HepG2 (cell line): Measurements from ENCODE around the gene POLA1. TPM values are rescaled to one million over a fixed set of nuclear protein-coding genes. Genes with fewer than 3 reads are reported as not detected.

ENCODE experiments used
- ATAC-seq: fragments of 200-7000 bp; cut with Tn5 transposase; 3 replicates; pipeline ENCODE4 v1.9.1; 2020; ENCODE audit warnings: mild to moderate bottlenecking, moderate library complexity
- BruUV-seq: library from RNA; stranded (reverse); fragments of 400-500 nt; replicated peaks from 2 replicates; lab custom pipeline; 2021; lab: Mats Ljungman, UMichigan
- CTCF ChIA-PET: fragments of 300-600 bp; formaldehyde crosslinking; extraction: SDS; loops from one replicate; lab custom pipeline; 2021; ENCODE audit warnings: low total read pairs, inconsistent platforms, low intra/inter-chr PET ratio; lab: Yijun Ruan, JAX
- POLR2A ChIA-PET: fragments of 350-600 bp; sonication (Branson Sonifier 250); formaldehyde crosslinking; loops from one replicate; lab custom pipeline; 2020; ENCODE audit warnings: antibody characterized with exemption, inconsistent platforms; lab: Yijun Ruan, JAX
- DNase-seq: peaks from one replicate; pipeline ENCODE4 v3.0.0-alpha.2; 2015; ENCODE audit warnings: low spot score
- FAIRE-seq: peaks from 3 replicates; lab custom pipeline; 2011; peaks lifted over from hg19 to GRCh38; lab: Jason Lieb, UNC
- H2AFZ ChIP-seq: one replicate; pipeline ENCODE4 v1.6.1; 2011; ENCODE audit warnings: low read length, inconsistent platforms
- H3K27ac ChIP-seq: fragments of 300-600 bp; 3 replicates; pipeline ENCODE4 v1.8.0; 2011; ENCODE audit warnings: mixed run types, mild to moderate bottlenecking, mixed read lengths, low read length, inconsistent platforms; ENCODE audit not compliant: insufficient read depth; ENCODE audit errors: extremely low read length
- H3K27me3 ChIP-seq, 2 experiments: fragments of 200-600 bp in 1 of 2; 2 replicates in 1 of 2; 3 replicates in 1 of 2; pipeline versions ENCODE4 v1.6.0 to v1.8.0; 2011; ENCODE audit warnings: low read length in 2 of 2, mild to moderate bottlenecking in 2 of 2, moderate library complexity in 2 of 2, inconsistent platforms in 1 of 2; ENCODE audit not compliant: insufficient read depth in 2 of 2, control insufficient read depth in 1 of 2
- H3K36me3 ChIP-seq, 2 experiments: fragments of 200-600 bp in 1 of 2; replicated peaks in 1 of 2; 2 replicates in 1 of 2; 3 replicates in 1 of 2; pipeline versions ENCODE4 v1.5.1 to v1.8.0; 2011; ENCODE audit warnings: low read length in 2 of 2, inconsistent platforms in 1 of 2; ENCODE audit not compliant: insufficient read depth in 2 of 2, control insufficient read depth in 1 of 2
- H3K4me1 ChIP-seq: 2 replicates; pipeline ENCODE4 v1.5.1; 2012; ENCODE audit warnings: low read length, inconsistent platforms; ENCODE audit not compliant: insufficient read depth
- H3K4me2 ChIP-seq: 2 replicates; pipeline ENCODE4 v1.6.0; 2011; ENCODE audit warnings: low read depth, low read length, inconsistent platforms
- H3K4me3 ChIP-seq, 3 experiments: fragments of 200-600 bp in 1 of 3; sonication (generic), shearing (Covaris generic) in 1 of 3; replicated peaks in 1 of 3; 2 replicates each; pipeline ENCODE4 v1.5.1; 2011 to 2016; ENCODE audit warnings: low read length in 3 of 3, inconsistent platforms in 2 of 3, low read depth in 2 of 3, mild to moderate bottlenecking in 2 of 3, control low read depth in 1 of 3, mixed read lengths in 1 of 3; ENCODE audit not compliant: insufficient read depth in 1 of 3
- H3K79me2 ChIP-seq: one replicate; pipeline ENCODE4 v1.6.1; 2011; ENCODE audit warnings: low read length, inconsistent platforms; ENCODE audit not compliant: insufficient read depth
- H3K9ac ChIP-seq: 2 replicates; pipeline ENCODE4 v1.6.0; 2011; ENCODE audit warnings: mild to moderate bottlenecking, low read depth, low read length, inconsistent platforms; ENCODE audit not compliant: insufficient read depth
- H3K9me3 ChIP-seq: 2 replicates; pipeline ENCODE4 v1.5.1; 2012; ENCODE audit warnings: mild to moderate bottlenecking, low read length
- H4K20me1 ChIP-seq: 2 replicates; pipeline ENCODE4 v1.6.0; 2011; ENCODE audit warnings: inconsistent platforms, mild to moderate bottlenecking, low read length, moderate library complexity; ENCODE audit not compliant: insufficient read depth
- ATF7-NPFF ChIP-seq: sonication (generic); formaldehyde crosslinking; IDR thresholded peaks from 2 replicates; pipeline ENCODE4 v1.8.1; 2023; ENCODE audit warnings: mild to moderate bottlenecking, low read depth, missing genetic modification reagents, moderate library complexity
- FOXJ3 ChIP-seq: sonication (generic); formaldehyde crosslinking; IDR thresholded peaks from 2 replicates; pipeline ENCODE4 v1.4.0; 2020; ENCODE audit warnings: missing genetic modification reagents, mild to moderate bottlenecking, borderline replicate concordance
- MYC ChIP-seq: sonication (generic); formaldehyde crosslinking; IDR thresholded peaks from 2 replicates; pipeline ENCODE4 v1.9.0; 2021; ENCODE audit warnings: missing genetic modification reagents, borderline replicate concordance
- ZFP62 ChIP-seq: sonication (generic); formaldehyde crosslinking; IDR thresholded peaks from 2 replicates; pipeline ENCODE4 v1.4.0; 2020; ENCODE audit warnings: missing genetic modification reagents
- ZKSCAN8 ChIP-seq: IDR thresholded peaks from 2 replicates; pipeline ENCODE4 v1.6.1; 2016; ENCODE audit warnings: borderline replicate concordance, missing genetic modification reagents, missing compliant biosample characterization
- ZNF256 ChIP-seq: sonication (generic); formaldehyde crosslinking; conservative IDR thresholded peaks from 2 replicates; pipeline ENCODE4 v1.4.0; 2020; ENCODE audit warnings: missing genetic modification reagents
- ZNF484 ChIP-seq: sonication (generic); formaldehyde crosslinking; IDR thresholded peaks from 2 replicates; pipeline ENCODE4 v1.5.1; 2020; ENCODE audit warnings: mild to moderate bottlenecking, low read depth, missing genetic modification reagents, borderline replicate concordance
- ZNF564 ChIP-seq: sonication (generic); formaldehyde crosslinking; IDR thresholded peaks from 2 replicates; pipeline ENCODE4 v1.8.1; 2023; ENCODE audit warnings: mild to moderate bottlenecking, missing genetic modification reagents
- ZNF589 ChIP-seq: sonication (generic); formaldehyde crosslinking; conservative IDR thresholded peaks from 2 replicates; pipeline ENCODE4 v1.8.0; 2022; ENCODE audit warnings: mild to moderate bottlenecking, moderate library complexity, missing genetic modification reagents
- ZNF773 ChIP-seq: sonication (generic); formaldehyde crosslinking; IDR thresholded peaks from 2 replicates; pipeline ENCODE4 v1.4.0; 2020; ENCODE audit warnings: missing genetic modification reagents, borderline replicate concordance
- WGBS: methylation state at CpG from one replicate; pipeline ENCODE4 v1.1.6; 2017; ENCODE audit warnings: low lambda C conversion rate; 5-methylcytosine and 5-hydroxymethylcytosine counted together
- in situ Hi-C: cut with HindIII; loops from 2 replicates; pipeline ENCODE4 v1.10.0; 2017; ENCODE audit warnings: low pct_unique_long_range_greater_than_20kb; ENCODE audit not compliant: extremely low pct_ligation_motif_present
- intact Hi-C: fragments of 100-400 bp; cut with micrococcal nuclease; formaldehyde crosslinking; loops from one replicate; pipeline ENCODE4 v1.10.0; 2022; ENCODE audit not compliant: unreplicated experiment
- polyA plus RNA-seq, 8 experiments: library from polyadenylated mRNA; depleted of rRNA in 3 of 8; stranded (reverse) in 7 of 8; unstranded in 1 of 8; fragments of >200 nt; fragmentation: Illumina TruSeq in 4 of 8; extraction: Trizol in 4 of 8; gene quantifications; 2 replicates each; pipeline versions ENCODE4 v1.2.1 to v1.2.3, GENCODE V29; 2011 to 2016; ENCODE audit warnings: low read depth in 4 of 8, missing spikeins in 1 of 8, mixed read lengths in 1 of 8; ENCODE audit not compliant: insufficient read depth in 1 of 8
- total RNA-seq, 5 experiments: library from RNA; depleted of rRNA; stranded (reverse); fragments of >200 nt; fragmentation: Illumina TruSeq; extraction: Trizol; gene quantifications; 2 replicates each; pipeline ENCODE4 v1.2.3, GENCODE V29; 2016; ENCODE audit warnings: low read depth in 1 of 5
- TF ChIP-seq, protein P1 (sequence below): sonication (generic); formaldehyde crosslinking; IDR thresholded peaks from 2 replicates; pipeline ENCODE4 v1.5.0; 2020; ENCODE audit warnings: missing genetic modification reagents
- TF ChIP-seq, protein P2 (sequence below): sonication (generic); formaldehyde crosslinking; IDR thresholded peaks from 2 replicates; pipeline ENCODE4 v1.4.0; 2020; ENCODE audit warnings: missing genetic modification reagents

POLA1 gene
- total and polyA plus RNA-seq, 2 of the 13 experiments (the other 11 are each of a cell fraction or from before 2014, with no cell fraction given) = 3.3 to 26.5 TPM

DNA sequence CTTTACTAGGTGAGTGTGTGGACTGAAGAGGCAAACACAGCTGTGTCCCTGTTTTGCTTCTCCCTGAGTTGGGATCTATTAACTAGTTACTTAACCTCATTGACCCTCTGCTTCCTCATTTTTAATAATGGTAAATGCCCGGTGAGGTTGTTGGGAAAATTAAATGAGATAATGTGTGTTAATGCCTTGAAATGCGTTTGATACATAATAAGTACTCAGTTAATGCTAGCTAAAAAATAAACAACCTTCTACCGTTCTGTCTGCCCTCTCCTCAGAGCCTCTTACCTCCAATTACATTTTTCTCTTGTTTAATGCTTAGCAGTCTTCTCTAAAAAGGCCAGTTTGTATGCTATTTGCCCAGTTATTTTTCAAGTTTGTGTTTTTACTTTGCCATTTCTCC, 70.3 kb downstream of the POLA1 start:
- Histone ChIP-seq H3K79me2 (no peaks in the 10 kb centered on the region), H3K27ac (no peak overlapping the region), H3K4me1 (peaks cover 9% of the 10 kb centered on the region), H3K27me3 (no peaks in the 10 kb centered on the region), H3K9me3 (no peaks in the 10 kb centered on the region), H3K4me2 (no peak overlapping the region), H3K9ac (no peak overlapping the region), H4K20me1 (no peaks in the 10 kb centered on the region), H2AFZ (no peak overlapping the region), H3K36me3 (peaks cover 3 to 6% of the 10 kb centered on the region in 2 experiments; a peak in 3 of 5 replicates), H3K4me3 (no peak overlapping the region)
- 88% methylated on average over 3 of the region's 3 CpGs for WGBS
- ChIA-PET CTCF (no interaction called here), POLR2A (no interaction called here)
- in situ Hi-C loops = no loop called here
- TF ChIP-seq, protein P1, sequence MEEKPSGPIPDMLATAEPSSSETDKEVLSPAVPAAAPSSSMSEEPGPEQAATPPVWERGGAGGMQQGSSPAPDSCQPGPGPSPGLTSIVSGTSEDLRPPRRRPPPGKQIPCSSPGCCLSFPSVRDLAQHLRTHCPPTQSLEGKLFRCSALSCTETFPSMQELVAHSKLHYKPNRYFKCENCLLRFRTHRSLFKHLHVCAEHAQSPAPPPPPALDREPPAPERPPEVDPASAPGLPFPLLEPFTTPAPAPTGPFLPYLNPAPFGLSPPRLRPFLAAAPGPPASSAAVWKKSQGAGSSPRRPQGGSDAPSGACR (CRISPR knock-in tag) = no peak
- TF ChIP-seq ATF7-NPFF (CRISPR knock-in tag) = no peak
- BruUV-seq = no TSS peak
- ATAC-seq (no peak), FAIRE-seq (no peak), DNase-seq (no peak)
- intact Hi-C loops = no loop called here

DNA sequence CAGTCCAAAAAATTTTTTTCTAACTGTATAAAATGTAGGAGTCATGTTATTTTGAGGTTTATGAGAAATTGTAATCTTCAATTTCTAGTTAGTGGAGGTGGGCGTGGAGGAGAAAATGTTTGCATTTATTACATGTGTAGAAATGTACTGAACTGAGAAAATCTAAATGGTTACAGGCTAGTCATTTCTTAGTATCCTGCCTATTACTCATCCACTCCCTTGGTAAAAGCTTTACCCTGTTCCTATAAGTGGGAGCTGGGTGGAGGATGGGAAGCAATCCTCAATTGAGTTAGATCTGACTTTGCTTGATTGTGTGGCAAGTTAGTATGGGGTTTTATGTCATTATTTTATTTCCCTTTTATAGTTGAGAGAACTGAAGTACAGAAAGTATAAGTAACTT, 73.8 kb downstream of the POLA1 start:
- FAIRE-seq (no peak), ATAC-seq (no peak), DNase-seq (no peak)
- Histone ChIP-seq H3K9me3 (no peaks in the 10 kb centered on the region), H3K4me1 (peaks cover 9% of the 10 kb centered on the region), H3K9ac (no peak overlapping the region), H3K36me3 (peaks cover 3 to 6% of the 10 kb centered on the region in 2 experiments; a peak in 3 of 5 replicates), H3K4me3 (no peak overlapping the region), H3K27ac (no peak overlapping the region), H4K20me1 (no peaks in the 10 kb centered on the region), H3K4me2 (no peak overlapping the region), H2AFZ (no peak overlapping the region), H3K79me2 (no peaks in the 10 kb centered on the region), H3K27me3 (no peaks in the 10 kb centered on the region)
- intact Hi-C loops (no loop called here), in situ Hi-C loops (no loop called here)
- no TSS peak for BruUV-seq
- WGBS = 92% methylated on average over 1 of the region's 1 CpG
- POLR2A ChIA-PET = no interaction called here
- CTCF ChIA-PET = no interaction called here
- TF ChIP-seq, protein P2, sequence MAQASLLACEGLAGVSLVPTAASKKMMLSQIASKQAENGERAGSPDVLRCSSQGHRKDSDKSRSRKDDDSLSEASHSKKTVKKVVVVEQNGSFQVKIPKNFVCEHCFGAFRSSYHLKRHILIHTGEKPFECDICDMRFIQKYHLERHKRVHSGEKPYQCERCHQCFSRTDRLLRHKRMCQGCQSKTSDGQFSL (CRISPR knock-in tag) = no peak
- TF ChIP-seq FOXJ3 = no peak
- TF ChIP-seq ZNF564 (CRISPR knock-in tag) = no peak
- no peak for TF ChIP-seq ZFP62
- TF ChIP-seq MYC (CRISPR knock-in tag) = no peak
- no peak for TF ChIP-seq ZNF589
- TF ChIP-seq ZNF484 = no peak
- TF ChIP-seq ZNF773 (CRISPR knock-in tag) = no peak
- no peak for TF ChIP-seq ZKSCAN8 (CRISPR knock-in tag)
- no peak for TF ChIP-seq ZNF256 (CRISPR knock-in tag)
